Adrenal gland (tissue), 12 donors: ENCODE measurements around the gene GAS2L1. TPM values are rescaled to one million over a fixed set of nuclear protein-coding genes. Genes with fewer than 3 reads are reported as not detected.
A peak's percentile ranks its signal among the peaks of the same experiment; 100 is the strongest.
"Not testable (repeated sequence)": the region's sequence is repeated elsewhere in the genome, so short reads cannot be mapped to it uniquely, and the experiment has no call there.

Experiments used
- DNase-seq, 7 donors: peaks; one replicate each; pipeline ENCODE4 v3.0.0-alpha.2; 2019 to 2020
- H3K27ac ChIP-seq, 5 donors: fragments of 200-600 bp; sonication (generic) in 4 of 5; 1 replicate in 3 of 5; 2 replicates in 2 of 5; pipeline versions ENCODE4 v1.5.1 to v1.8.0; 2016 to 2020; ENCODE audit warnings: mild to moderate bottlenecking in 1 of 5
- H3K27me3 ChIP-seq: fragments of 200-600 bp; 2 replicates; pipeline ENCODE4 v1.8.0; 2021
- H3K36me3 ChIP-seq, 2 donors: fragments of 200-600 bp; replicated peaks in 1 of 2; 1 replicate in 1 of 2; 2 replicates in 1 of 2; pipeline versions ENCODE4 v1.5.1 to v1.8.0; 2018 to 2022
- H3K4me1 ChIP-seq, 2 donors: fragments of 200-600 bp; replicated peaks in 1 of 2; 1 replicate in 1 of 2; 2 replicates in 1 of 2; pipeline versions ENCODE4 v1.5.1 to v1.8.0; 2018 to 2021
- H3K4me3 ChIP-seq, 4 donors: fragments of 200-600 bp; sonication (generic) in 3 of 4; one replicate each; pipeline ENCODE4 v1.5.1; 2016 to 2018
- H3K9me3 ChIP-seq, 3 donors: fragments of 200-600 bp; sonication (generic) in 1 of 3; replicated peaks in 1 of 3; 1 replicate in 2 of 3; 2 replicates in 1 of 3; pipeline versions ENCODE4 v1.5.1 to v1.8.0; 2016 to 2021
- CTCF ChIP-seq, 6 experiments: fragments of 450-650 bp in 4 of 6; fragments of 200-600 bp in 2 of 6; sonication (generic) in 1 of 6; IDR thresholded peaks; 1 replicate in 5 of 6; 2 replicates in 1 of 6; pipeline versions ENCODE4 v1.5.1 to v1.8.0; 2016 to 2021; ENCODE audit warnings: antibody characterized with exemption in 6 of 6, mild to moderate bottlenecking in 2 of 6, moderate library complexity in 1 of 6
- POLR2A ChIP-seq, 2 donors: fragments of 450-650 bp; IDR thresholded peaks; one replicate each; pipeline ENCODE4 v1.6.1; 2017; ENCODE audit warnings: antibody characterized with exemption in 2 of 2, mild to moderate bottlenecking in 2 of 2, moderate library complexity in 1 of 2
- WGBS, 4 donors: extraction: QIAGEN DNeasy Blood & Tissue Kit in 2 of 4; methylation state at CpG; one replicate each; pipeline versions ENCODE4 v1.1.5 to v1.1.7; 2013 to 2017; 5-methylcytosine and 5-hydroxymethylcytosine counted together
- intact Hi-C, 2 donors: fragments of 100-400 bp; cut with DNase I; formaldehyde crosslinking; loops; one replicate each; pipeline versions ENCODE4 v1.14.1 to v1.15.0; 2022 to 2023
- polyA plus RNA-seq, 3 donors: library from polyadenylated mRNA; stranded (reverse); fragments of 200-250 nt in 2 of 3; fragments of 350-450 nt in 1 of 3; fragmentation: Illumina TruSeq in 1 of 3; extraction: RNeasy Lipid Tissue Mini Kit (QIAGEN cat#74804) in 1 of 3; gene quantifications; one replicate each; pipeline ENCODE4 v1.2.3, GENCODE V29; 2013 to 2014
- total RNA-seq, 9 donors: library from RNA; depleted of rRNA in 4 of 9; stranded (reverse); fragments of >200 nt in 4 of 9; fragments of 120-200 nt in 1 of 9; fragmentation: NEBNext Ultra II Directional in 1 of 9; extraction: Animal tissue kit (Norgen Biotek cat#: 25700) in 1 of 9; gene quantifications; one replicate each; pipeline versions ENCODE4 v1.1.0 to v1.2.4, GENCODE V29; 2013 to 2023
- donor health status: healthy with polysubstance abuse.
- donor health status: Bipolar disorder and iron deficiency.
- donor health status: DM: yes; HTN: yes; CAD: no.
- donor health status: DM: no; HTN: no; CAD: no.
- donor health status: DM: no; HTN: no; CAD: no.
- donor health status: DM: yes; HTN: yes; CAD: no.

The GAS2L1 gene
- total and polyA plus RNA-seq, 12 donors = 3.6 to 87.3 (median 40.4) TPM

GRCh38 chr22:29343313-29343805 is 36.9 kb downstream of the GAS2L1 start:
- DNase-seq = peak in 1 of 7 donors; percentile 82
- Histone ChIP-seq H3K27me3 (no peaks in the 10 kb centered on the region), H3K27ac (peak overlapping the region in 1 of 5 donors; percentile 55), H3K9me3 (no peaks in the 10 kb centered on the region), H3K36me3 (peaks cover 0 to 81% of the 10 kb centered on the region in 2 donors), H3K4me1 (peaks cover 0 to 13% of the 10 kb centered on the region in 2 donors), H3K4me3 (no peak overlapping the region)
- no peak for TF ChIP-seq POLR2A (IDR thresholded peaks at IDR 0.05)
- no peak for TF ChIP-seq CTCF (IDR thresholded peaks at IDR 0.05)
- WGBS, 4 donors = 67 to 89% (median 71%) methylated on average over 6 to 7 of the region's 7 CpGs
- intact Hi-C loops = no loop called here

- Histone ChIP-seq H3K27me3 (no peaks in the 10 kb centered on the region), H3K9me3 (no peaks in the 10 kb centered on the region), H3K27ac (peak overlapping the region in 1 of 5 donors; percentile 55), H3K36me3 (peaks cover 0 to 81% of the 10 kb centered on the region in 2 donors), H3K4me1 (peaks cover 0 to 13% of the 10 kb centered on the region in 2 donors), H3K4me3 (no peak overlapping the region)
- DNase-seq = peak; percentile 58 to 91 (median 87)
- TF ChIP-seq POLR2A (IDR thresholded peaks at IDR 0.05) (no peak), CTCF (IDR thresholded peaks at IDR 0.05) (no peak)
- intact Hi-C loops = no loop called here
- WGBS, 4 donors = 26 to 36% (median 33%) methylated on average over 5 of the region's 5 CpGs
Measured at GRCh38 chr22:29344137-29344536, 37.7 kb downstream of the GAS2L1 start.

GRCh38 chr22:29344889-29345288 is 38.4 kb downstream of the GAS2L1 start:
- H3K4me3 ChIP-seq, intact Hi-C loops, H3K9me3 ChIP-seq, H3K27me3 ChIP-seq, DNase-seq: not testable (repeated sequence)
- H3K27ac ChIP-seq = peak overlapping the region in 2 of 5 donors; percentile 39 to 55
- WGBS, 4 donors = 71 to 86% (median 78%) methylated on average over 5 of the region's 5 CpGs
- H3K36me3 ChIP-seq = peaks cover 0 to 81% of the 10 kb centered on the region in 2 donors
- peaks cover 0 to 13% of the 10 kb centered on the region in 2 donors for H3K4me1 ChIP-seq

- no peaks in the 10 kb centered on the region for H3K9me3 ChIP-seq
- intact Hi-C loops = no loop called here
- no peak for TF ChIP-seq POLR2A (IDR thresholded peaks at IDR 0.05)
- TF ChIP-seq CTCF (IDR thresholded peaks at IDR 0.05) = no peak
- H3K27me3 ChIP-seq = no peaks in the 10 kb centered on the region
- no peak overlapping the region for H3K4me3 ChIP-seq
- H3K27ac ChIP-seq = no peak overlapping the region
- peaks cover 0 to 13% of the 10 kb centered on the region in 2 donors for H3K4me1 ChIP-seq
- peaks cover 0 to 81% of the 10 kb centered on the region in 2 donors for H3K36me3 ChIP-seq
- no peak for DNase-seq
Measured at GRCh38 chr22:29345932-29346331, 39.5 kb downstream of the GAS2L1 start.

- H3K27me3 ChIP-seq = no peaks in the 10 kb centered on the region
- H3K4me1 ChIP-seq = peaks cover 0 to 13% of the 10 kb centered on the region in 2 donors
- H3K36me3 ChIP-seq = peaks cover 0 to 81% of the 10 kb centered on the region in 2 donors
- DNase-seq = no peak
- no peak for TF ChIP-seq POLR2A (IDR thresholded peaks at IDR 0.05)
- no peak for TF ChIP-seq CTCF (IDR thresholded peaks at IDR 0.05)
- H3K9me3 ChIP-seq = no peaks in the 10 kb centered on the region
- WGBS, 4 donors = 90 to 98% (median 93%) methylated on average over 4 of the region's 4 CpGs
- no peak overlapping the region for H3K27ac ChIP-seq
- intact Hi-C loops = no loop called here
- H3K4me3 ChIP-seq = no peak overlapping the region
Measured at GRCh38 chr22:29346659-29347058, 40.2 kb downstream of the GAS2L1 start.
